Heart left ventricle (tissue), 13 donors: ENCODE measurements around the gene HIP1.
"Not testable (repeated sequence)": the region's sequence is repeated elsewhere in the genome, so short reads cannot be mapped to it uniquely, and the experiment has no call there.

ENCODE experiments used
- CTCF ChIP-seq, 12 donors: fragments of 200-600 bp; sonication (generic) in 4 of 12; IDR thresholded peaks; one replicate each; pipeline versions ENCODE4 v1.5.0 to v1.8.0; 2018 to 2022; ENCODE audit warnings: antibody characterized with exemption in 12 of 12, mild to moderate bottlenecking in 5 of 12
- POLR2A ChIP-seq, 2 donors: fragments of 450-650 bp; IDR thresholded peaks; one replicate each; pipeline ENCODE4 v1.6.1; 2017; ENCODE audit warnings: antibody characterized with exemption in 2 of 2, mild to moderate bottlenecking in 2 of 2, moderate library complexity in 2 of 2
- donor health status: ischemic (EF 13 %, LVEDD 7.1; RV severe dilation, severe dysfunction).
- donor health status: DM: no; HTN: yes; CAD: no.
- donor health status: DM: no; HTN: no; CAD: no.
- donor health status: ischemic (EF 25% LVEDD 6.9; RV normal size, moderate dysfunction).
- donor health status: ischemic (EF 25% LVEDD 5.7; RV mildly dilated, moderate dysfunction).
- donor health status: ischemic (EF 35%, LVEDD 5.7; RV mildly dilated, moderate dysfunction).
- donor health status: nonischemic (EF 11% LVEDD 7.7; RV severe dilation, severe dysfunction).
- donor health status: DM: yes; HTN: yes; CAD: no.
- donor health status: PGD.
- donor health status: ischemic (EF 29% LVEDD 5.4; RV normal size, mild dysfunction).
- donor health status: nonischemic (EF 23%, LVEDD 6.1; RV moderate dilation, normal function).

- not testable (repeated sequence) for TF ChIP-seq CTCF, POLR2A (IDR thresholded peaks at IDR 0.05)
These were observed 181.9 kb downstream of the HIP1 start for GRCh38 chr7:75556835-75557234.
